ENCODE measurements around the gene ACSBG1. TPM values are rescaled to one million over a fixed set of nuclear protein-coding genes. Genes with fewer than 3 reads are reported as not detected.

The ACSBG1 gene
- total RNA-seq, 1 donor from 2014 or later, result not detected

DNA sequence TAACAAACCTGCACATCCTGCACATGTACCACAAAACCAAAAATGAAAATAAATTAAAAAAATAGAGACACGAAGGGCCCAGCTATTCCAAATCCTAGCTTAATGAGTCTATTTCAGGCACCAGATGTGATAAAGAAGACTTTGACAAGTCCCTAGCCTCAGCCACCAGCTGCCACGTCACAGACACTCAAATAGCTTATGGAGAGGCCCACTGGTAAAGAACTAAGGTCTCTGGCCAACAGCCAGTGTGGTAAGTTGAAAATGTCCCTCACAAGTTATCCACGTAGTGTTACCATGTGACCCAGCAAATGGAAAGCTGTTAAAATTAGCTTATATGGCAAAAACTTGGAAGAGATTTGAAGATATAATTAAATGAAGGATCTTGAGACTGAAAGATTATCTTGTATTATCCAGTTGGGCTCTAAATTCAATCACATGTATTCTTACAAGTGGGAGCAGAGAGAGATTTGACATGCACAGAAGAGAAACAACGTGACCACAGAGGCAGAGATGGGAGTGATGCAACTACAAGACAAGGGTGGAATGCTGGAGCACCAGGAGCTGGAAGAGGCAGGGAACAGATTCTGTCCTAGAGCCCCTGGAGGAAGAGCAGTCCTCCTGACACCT is 10.9 kb downstream of the ACSBG1 start:
- TF ChIP-seq CTCF (IDR thresholded peaks at IDR 0.05; ENCODE audit: insufficient read depth, low read length, severe bottlenecking), result no peak
- no peaks in the 10 kb centered on the region for H3K36me3 ChIP-seq (ENCODE audit: control insufficient read depth, insufficient read depth, low read length)
- H3K4me3 ChIP-seq (ENCODE audit: low read depth, low read length), result no peak overlapping the region
- FAIRE-seq (no peak), DNase-seq (ENCODE audit: low read depth) (no peak)
- H3K27me3 ChIP-seq (ENCODE audit: control insufficient read depth, insufficient read depth, low read length), result no peaks in the 10 kb centered on the region

GRCh38 chr15:78222745-78223395 is 11.5 kb downstream of the ACSBG1 start:
- Histone ChIP-seq H3K36me3 (ENCODE audit: control insufficient read depth, insufficient read depth, low read length) (no peaks in the 10 kb centered on the region), H3K4me3 (ENCODE audit: low read depth, low read length) (no peak overlapping the region), H3K27me3 (ENCODE audit: control insufficient read depth, insufficient read depth, low read length) (no peaks in the 10 kb centered on the region)
- no peak for FAIRE-seq
- no peak for DNase-seq (ENCODE audit: low read depth)
- TF ChIP-seq CTCF (IDR thresholded peaks at IDR 0.05; ENCODE audit: insufficient read depth, low read length, severe bottlenecking), result no peak

- DNase-seq (ENCODE audit: low read depth) (no peak), FAIRE-seq (no peak)
- Histone ChIP-seq H3K36me3 (ENCODE audit: control insufficient read depth, insufficient read depth, low read length) (no peaks in the 10 kb centered on the region), H3K4me3 (ENCODE audit: low read depth, low read length) (no peak overlapping the region), H3K27me3 (ENCODE audit: control insufficient read depth, insufficient read depth, low read length) (no peaks in the 10 kb centered on the region)
- TF ChIP-seq CTCF (IDR thresholded peaks at IDR 0.05; ENCODE audit: insufficient read depth, low read length, severe bottlenecking), result no peak
Measured at GRCh38 chr15:78220713-78221112, 13.7 kb downstream of the ACSBG1 start.

- DNase-seq (ENCODE audit: low read depth) (peak; percentile 81), FAIRE-seq (peak; percentile 62)
- TF ChIP-seq CTCF (IDR thresholded peaks at IDR 0.05; ENCODE audit: insufficient read depth, low read length, severe bottlenecking), result no peak
- Histone ChIP-seq H3K4me3 (ENCODE audit: low read depth, low read length) (no peak overlapping the region), H3K36me3 (ENCODE audit: control insufficient read depth, insufficient read depth, low read length) (no peaks in the 10 kb centered on the region), H3K27me3 (ENCODE audit: control insufficient read depth, insufficient read depth, low read length) (peaks cover 2% of the 10 kb centered on the region)
Measured at GRCh38 chr15:78216276-78217104, 17.9 kb downstream of the ACSBG1 start.

- no peak for DNase-seq (ENCODE audit: low read depth)
- no peak overlapping the region for H3K4me3 ChIP-seq (ENCODE audit: low read depth, low read length)
- H3K36me3 ChIP-seq (ENCODE audit: control insufficient read depth, insufficient read depth, low read length), result no peaks in the 10 kb centered on the region
- FAIRE-seq, result no peak
- peaks cover 2% of the 10 kb centered on the region for H3K27me3 ChIP-seq (ENCODE audit: control insufficient read depth, insufficient read depth, low read length)
- TF ChIP-seq CTCF (IDR thresholded peaks at IDR 0.05; ENCODE audit: insufficient read depth, low read length, severe bottlenecking), result no peak
Measured at GRCh38 chr15:78213956-78214355, 20.4 kb downstream of the ACSBG1 start.

Data from bronchial epithelial cell (primary cell).